Mononuclear cell (primary cell): ENCODE results near the gene CTXND2. TPM values are rescaled to one million over a fixed set of nuclear protein-coding genes. Genes with fewer than 3 reads are reported as not detected.
"Not testable (repeated sequence)": the region's sequence is repeated elsewhere in the genome, so short reads cannot be mapped to it uniquely, and the experiment has no call there.

Source experiments
- H3K27me3 ChIP-seq: 2 replicates; pipeline ENCODE4 v1.6.0; 2011; ENCODE audit warnings: low read length, control low read depth; ENCODE audit not compliant: insufficient read depth
- H3K4me1 ChIP-seq: 2 replicates; pipeline ENCODE4 v1.5.1; 2011; ENCODE audit warnings: mild to moderate bottlenecking, low read length, control low read depth; ENCODE audit not compliant: insufficient read depth
- H3K4me3 ChIP-seq: 2 replicates; pipeline ENCODE4 v1.5.1; 2011; ENCODE audit warnings: mild to moderate bottlenecking, low read length, moderate library complexity
- H3K9me3 ChIP-seq: 2 replicates; pipeline ENCODE4 v1.5.1; 2011; ENCODE audit warnings: low read depth, mild to moderate bottlenecking, control low read depth, low read length
- total RNA-seq: library from RNA; depleted of rRNA; stranded (reverse); fragments of >200 nt; gene quantifications from one replicate; pipeline ENCODE4 v1.2.3, GENCODE V29; 2012

CTXND2 gene
- total RNA-seq: not detected

GRCh38 chr1:150887018-150887417 lies at the start of gene CTXND2:
Gene CTXND2, plus strand, starts transcription at chr1:150887136. Its CDS starts 25,179 bp downstream, at chr1:150912315.
- Histone ChIP-seq H3K4me3 (no peak within 1 kb of the TSS), H3K9me3 (no peaks in the 10 kb centered on the region), H3K4me1 (peaks cover 12% of the 10 kb centered on the region), H3K27me3 (no peaks in the 10 kb centered on the region)

- H3K9me3 ChIP-seq, H3K4me3 ChIP-seq, H3K27me3 ChIP-seq: not testable (repeated sequence)
- peaks cover 31% of the 10 kb centered on the region for H3K4me1 ChIP-seq
These were observed 46.1 kb upstream of the CTXND2 start for GRCh38 chr1:150840850-150841249.

GRCh38 chr1:150841626-150842025 lies 45.3 kb upstream of the CTXND2 start:
- Histone ChIP-seq H3K4me3 (no peak overlapping the region), H3K9me3 (no peaks in the 10 kb centered on the region), H3K4me1 (peaks cover 31% of the 10 kb centered on the region), H3K27me3 (no peaks in the 10 kb centered on the region)

- Histone ChIP-seq H3K27me3 (no peaks in the 10 kb centered on the region), H3K4me3 (no peak overlapping the region), H3K4me1 (peaks cover 31% of the 10 kb centered on the region), H3K9me3 (no peaks in the 10 kb centered on the region)
These were observed 44.6 kb upstream of the CTXND2 start for GRCh38 chr1:150842343-150842742.

GRCh38 chr1:150842964-150843363 lies 44.0 kb upstream of the CTXND2 start:
- peaks cover 31% of the 10 kb centered on the region for H3K4me1 ChIP-seq
- H3K27me3 ChIP-seq: no peaks in the 10 kb centered on the region
- H3K9me3 ChIP-seq: no peaks in the 10 kb centered on the region
- no peak overlapping the region for H3K4me3 ChIP-seq

- Histone ChIP-seq H3K27me3 (no peaks in the 10 kb centered on the region), H3K4me3 (no peak overlapping the region), H3K4me1 (peaks cover 31% of the 10 kb centered on the region), H3K9me3 (no peaks in the 10 kb centered on the region)
These were observed 43.5 kb upstream of the CTXND2 start for GRCh38 chr1:150843474-150843873.

- H3K9me3 ChIP-seq: no peaks in the 10 kb centered on the region
- H3K27me3 ChIP-seq: no peaks in the 10 kb centered on the region
- H3K4me3 ChIP-seq: no peak overlapping the region
- H3K4me1 ChIP-seq: peaks cover 26% of the 10 kb centered on the region
These were observed 40.3 kb upstream of the CTXND2 start for GRCh38 chr1:150846473-150847146.

- not testable (repeated sequence) for H3K27me3 ChIP-seq, H3K4me3 ChIP-seq, H3K9me3 ChIP-seq
- H3K4me1 ChIP-seq: peaks cover 29% of the 10 kb centered on the region
These were observed 36.1 kb upstream of the CTXND2 start for GRCh38 chr1:150850801-150851362.

- H3K27me3 ChIP-seq, H3K9me3 ChIP-seq: not testable (repeated sequence)
- Histone ChIP-seq H3K4me1 (peaks cover 29% of the 10 kb centered on the region), H3K4me3 (peak overlapping the region; percentile 10)
These were observed 34.2 kb upstream of the CTXND2 start for GRCh38 chr1:150852734-150853133.

- Histone ChIP-seq H3K4me3 (no peak overlapping the region), H3K4me1 (no peaks in the 10 kb centered on the region), H3K27me3 (no peaks in the 10 kb centered on the region), H3K9me3 (no peaks in the 10 kb centered on the region)
These were observed 23.2 kb upstream of the CTXND2 start for GRCh38 chr1:150863724-150864123.

GRCh38 chr1:150864200-150864599 lies 22.7 kb upstream of the CTXND2 start:
- not testable (repeated sequence) for H3K9me3 ChIP-seq, H3K4me3 ChIP-seq, H3K4me1 ChIP-seq, H3K27me3 ChIP-seq

GRCh38 chr1:150869683-150870082 lies 17.3 kb upstream of the CTXND2 start:
- Histone ChIP-seq H3K4me1 (peaks cover 13% of the 10 kb centered on the region), H3K27me3 (no peaks in the 10 kb centered on the region), H3K4me3 (no peak overlapping the region), H3K9me3 (no peaks in the 10 kb centered on the region)

- Histone ChIP-seq H3K4me1 (peaks cover 32% of the 10 kb centered on the region), H3K27me3 (no peaks in the 10 kb centered on the region), H3K4me3 (no peak overlapping the region), H3K9me3 (no peaks in the 10 kb centered on the region)
These were observed 14.4 kb upstream of the CTXND2 start for GRCh38 chr1:150872572-150872971.

- no peaks in the 10 kb centered on the region for H3K9me3 ChIP-seq
- no peaks in the 10 kb centered on the region for H3K27me3 ChIP-seq
- peaks cover 32% of the 10 kb centered on the region for H3K4me1 ChIP-seq
- no peak overlapping the region for H3K4me3 ChIP-seq
These were observed 13.4 kb upstream of the CTXND2 start for GRCh38 chr1:150873521-150873920.

- Histone ChIP-seq H3K4me3 (peak overlapping the region; percentile 6), H3K4me1 (peaks cover 32% of the 10 kb centered on the region), H3K27me3 (no peaks in the 10 kb centered on the region), H3K9me3 (no peaks in the 10 kb centered on the region)
These were observed 12.3 kb upstream of the CTXND2 start for GRCh38 chr1:150874455-150875196.
